Panc1 (cell line): ENCODE results near the gene MMP11. TPM values are rescaled to one million over a fixed set of nuclear protein-coding genes. Genes with fewer than 3 reads are reported as not detected.

Experiments
- ATAC-seq: fragments of 200-7000 bp; cut with Tn5 transposase; 2 replicates; pipeline ENCODE4 v1.9.1; 2020; ENCODE audit warnings: mild to moderate bottlenecking, moderate library complexity
- BruUV-seq: library from RNA; stranded (reverse); fragments of 400-500 nt; replicated peaks from 2 replicates; lab custom pipeline; 2021; lab: Mats Ljungman, UMichigan
- CTCF ChIA-PET: fragments of 300-600 bp; sonication (Branson Sonifier 250); formaldehyde crosslinking; loops from one replicate; lab custom pipeline; 2022; ENCODE audit warnings: antibody characterized with exemption; lab: Charles Lee
- POLR2A ChIA-PET: fragments of 300-600 bp; sonication (Branson Sonifier 250); formaldehyde crosslinking; loops from one replicate; lab custom pipeline; 2022; ENCODE audit warnings: antibody characterized with exemption; lab: Charles Lee
- DNase-seq: peaks from one replicate; pipeline ENCODE4 v3.0.0-alpha.2; 2010; ENCODE audit warnings: low read depth, low spot score
- H3K27ac ChIP-seq: 2 replicates; pipeline ENCODE4 v1.5.1; 2011; ENCODE audit warnings: mild to moderate bottlenecking, low read length, inconsistent platforms
- H3K27me3 ChIP-seq: fragments of 200-500 bp; sonication (Bioruptor generic); 2 replicates; pipeline ENCODE4 v1.6.0; 2014; ENCODE audit warnings: low read length, inconsistent platforms; ENCODE audit not compliant: control insufficient read depth, insufficient read depth
- H3K36me3 ChIP-seq: fragments of 200-500 bp; sonication (Bioruptor generic); 2 replicates; pipeline ENCODE4 v1.5.1; 2014; ENCODE audit warnings: inconsistent platforms, mild to moderate bottlenecking, low read length, moderate library complexity; ENCODE audit not compliant: control insufficient read depth, insufficient read depth
- H3K4me1 ChIP-seq: 2 replicates; pipeline ENCODE4 v1.5.1; 2011; ENCODE audit warnings: inconsistent platforms, mild to moderate bottlenecking, low read length, moderate library complexity; ENCODE audit not compliant: control insufficient read depth, insufficient read depth
- H3K4me3 ChIP-seq, 2 experiments: 2 replicates each; pipeline ENCODE4 v1.5.1; 2011 to 2012; ENCODE audit warnings: low read depth in 2 of 2, low read length in 2 of 2, mild to moderate bottlenecking in 2 of 2, inconsistent platforms in 1 of 2, moderate library complexity in 1 of 2
- H3K9me3 ChIP-seq: fragments of 200-500 bp; sonication (Bioruptor generic); 2 replicates; pipeline ENCODE4 v1.5.1; 2014; ENCODE audit warnings: low read depth, mild to moderate bottlenecking, inconsistent platforms, low read length, moderate library complexity; ENCODE audit not compliant: control insufficient read depth, insufficient read depth
- POLR2AphosphoS5 ChIP-seq: IDR thresholded peaks from 2 replicates; pipeline ENCODE4 v1.6.1; 2012; ENCODE audit warnings: mild to moderate bottlenecking, low read depth, low read length, moderate library complexity
- SIN3A ChIP-seq: IDR thresholded peaks from 2 replicates; pipeline ENCODE4 v1.6.1; 2012; ENCODE audit warnings: low read depth, mild to moderate bottlenecking, low read length, moderate library complexity, borderline replicate concordance; ENCODE audit not compliant: insufficient read depth
- TCF7L2 ChIP-seq: IDR thresholded peaks from 2 replicates; pipeline ENCODE4 v1.6.1; 2011; ENCODE audit warnings: mild to moderate bottlenecking, low read depth, low read length, inconsistent platforms
- in situ Hi-C: cut with HindIII; loops from 2 replicates; pipeline ENCODE4 v1.10.0; 2016; ENCODE audit warnings: low sequenced_read_pairs, low pct_unique_long_range_greater_than_20kb
- intact Hi-C: fragments of 100-400 bp; cut with micrococcal nuclease; formaldehyde crosslinking; loops from one replicate; pipeline ENCODE4 v1.10.0; 2022; ENCODE audit not compliant: unreplicated experiment
- total RNA-seq: library from RNA; stranded (reverse); gene quantifications from one replicate; pipeline ENCODE4 v1.2.1, GENCODE V29; 2021; ENCODE audit not compliant: unreplicated experiment
- TF ChIP-seq, protein P1 (sequence below), 2 experiments: IDR thresholded peaks; 2 replicates each; pipeline ENCODE4 v1.6.1; 2011 to 2012; ENCODE audit warnings: low read depth in 2 of 2, control low read depth in 1 of 2, low read length in 1 of 2, mild to moderate bottlenecking in 1 of 2, moderate library complexity in 1 of 2; ENCODE audit not compliant: insufficient read depth in 1 of 2
- TF ChIP-seq, protein P2 (sequence below): fragments of 450-650 bp; IDR thresholded peaks from 2 replicates; pipeline ENCODE4 v1.5.1; 2017; ENCODE audit warnings: mild to moderate bottlenecking

Gene MMP11
- total RNA-seq, 1 experiment from 2014 or later, result 3.0 TPM

DNA sequence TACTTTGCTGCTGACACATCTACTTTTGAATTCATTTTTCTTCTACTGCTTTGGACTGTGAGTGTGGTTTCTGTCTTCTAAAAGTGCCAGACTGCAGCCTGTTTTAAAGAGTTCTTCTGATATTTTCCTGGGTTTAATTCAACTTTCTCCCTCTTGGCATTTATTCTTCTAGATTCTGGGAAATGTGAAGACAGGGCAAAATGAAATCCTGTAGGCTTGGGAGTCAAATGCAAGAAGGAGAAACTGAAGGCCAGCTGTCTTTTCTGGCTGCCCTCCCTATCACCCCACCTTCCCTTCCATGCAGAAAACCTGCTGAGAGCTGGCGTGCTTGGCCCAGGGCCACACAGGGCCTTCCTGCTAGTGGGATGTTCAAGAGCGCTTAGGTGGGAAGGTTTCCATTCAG is 29.3 kb upstream of the MMP11 start:
- Histone ChIP-seq H3K36me3 (no peaks in the 10 kb centered on the region), H3K9me3 (no peaks in the 10 kb centered on the region), H3K4me1 (no peaks in the 10 kb centered on the region), H3K27ac (no peak overlapping the region), H3K27me3 (no peaks in the 10 kb centered on the region), H3K4me3 (no peak overlapping the region)
- DNase-seq, result no peak
- ChIA-PET CTCF (no interaction called here), POLR2A (no interaction called here)
- intact Hi-C loops (no loop called here), in situ Hi-C loops (no loop called here)
- no peak for ATAC-seq
- no TSS peak for BruUV-seq
- TF ChIP-seq POLR2AphosphoS5, result no peak
- TF ChIP-seq, protein P1, sequence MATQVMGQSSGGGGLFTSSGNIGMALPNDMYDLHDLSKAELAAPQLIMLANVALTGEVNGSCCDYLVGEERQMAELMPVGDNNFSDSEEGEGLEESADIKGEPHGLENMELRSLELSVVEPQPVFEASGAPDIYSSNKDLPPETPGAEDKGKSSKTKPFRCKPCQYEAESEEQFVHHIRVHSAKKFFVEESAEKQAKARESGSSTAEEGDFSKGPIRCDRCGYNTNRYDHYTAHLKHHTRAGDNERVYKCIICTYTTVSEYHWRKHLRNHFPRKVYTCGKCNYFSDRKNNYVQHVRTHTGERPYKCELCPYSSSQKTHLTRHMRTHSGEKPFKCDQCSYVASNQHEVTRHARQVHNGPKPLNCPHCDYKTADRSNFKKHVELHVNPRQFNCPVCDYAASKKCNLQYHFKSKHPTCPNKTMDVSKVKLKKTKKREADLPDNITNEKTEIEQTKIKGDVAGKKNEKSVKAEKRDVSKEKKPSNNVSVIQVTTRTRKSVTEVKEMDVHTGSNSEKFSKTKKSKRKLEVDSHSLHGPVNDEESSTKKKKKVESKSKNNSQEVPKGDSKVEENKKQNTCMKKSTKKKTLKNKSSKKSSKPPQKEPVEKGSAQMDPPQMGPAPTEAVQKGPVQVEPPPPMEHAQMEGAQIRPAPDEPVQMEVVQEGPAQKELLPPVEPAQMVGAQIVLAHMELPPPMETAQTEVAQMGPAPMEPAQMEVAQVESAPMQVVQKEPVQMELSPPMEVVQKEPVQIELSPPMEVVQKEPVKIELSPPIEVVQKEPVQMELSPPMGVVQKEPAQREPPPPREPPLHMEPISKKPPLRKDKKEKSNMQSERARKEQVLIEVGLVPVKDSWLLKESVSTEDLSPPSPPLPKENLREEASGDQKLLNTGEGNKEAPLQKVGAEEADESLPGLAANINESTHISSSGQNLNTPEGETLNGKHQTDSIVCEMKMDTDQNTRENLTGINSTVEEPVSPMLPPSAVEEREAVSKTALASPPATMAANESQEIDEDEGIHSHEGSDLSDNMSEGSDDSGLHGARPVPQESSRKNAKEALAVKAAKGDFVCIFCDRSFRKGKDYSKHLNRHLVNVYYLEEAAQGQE (IDR thresholded peaks at IDR 0.05; ENCODE audit: insufficient read depth in 1 of 2, low read depth in 2 of 2, low read length in 1 of 2), result no peak
- no peak for TF ChIP-seq SIN3A
- TF ChIP-seq, protein P2, sequence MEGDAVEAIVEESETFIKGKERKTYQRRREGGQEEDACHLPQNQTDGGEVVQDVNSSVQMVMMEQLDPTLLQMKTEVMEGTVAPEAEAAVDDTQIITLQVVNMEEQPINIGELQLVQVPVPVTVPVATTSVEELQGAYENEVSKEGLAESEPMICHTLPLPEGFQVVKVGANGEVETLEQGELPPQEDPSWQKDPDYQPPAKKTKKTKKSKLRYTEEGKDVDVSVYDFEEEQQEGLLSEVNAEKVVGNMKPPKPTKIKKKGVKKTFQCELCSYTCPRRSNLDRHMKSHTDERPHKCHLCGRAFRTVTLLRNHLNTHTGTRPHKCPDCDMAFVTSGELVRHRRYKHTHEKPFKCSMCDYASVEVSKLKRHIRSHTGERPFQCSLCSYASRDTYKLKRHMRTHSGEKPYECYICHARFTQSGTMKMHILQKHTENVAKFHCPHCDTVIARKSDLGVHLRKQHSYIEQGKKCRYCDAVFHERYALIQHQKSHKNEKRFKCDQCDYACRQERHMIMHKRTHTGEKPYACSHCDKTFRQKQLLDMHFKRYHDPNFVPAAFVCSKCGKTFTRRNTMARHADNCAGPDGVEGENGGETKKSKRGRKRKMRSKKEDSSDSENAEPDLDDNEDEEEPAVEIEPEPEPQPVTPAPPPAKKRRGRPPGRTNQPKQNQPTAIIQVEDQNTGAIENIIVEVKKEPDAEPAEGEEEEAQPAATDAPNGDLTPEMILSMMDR, result no peak
- no peak for TF ChIP-seq TCF7L2

DNA sequence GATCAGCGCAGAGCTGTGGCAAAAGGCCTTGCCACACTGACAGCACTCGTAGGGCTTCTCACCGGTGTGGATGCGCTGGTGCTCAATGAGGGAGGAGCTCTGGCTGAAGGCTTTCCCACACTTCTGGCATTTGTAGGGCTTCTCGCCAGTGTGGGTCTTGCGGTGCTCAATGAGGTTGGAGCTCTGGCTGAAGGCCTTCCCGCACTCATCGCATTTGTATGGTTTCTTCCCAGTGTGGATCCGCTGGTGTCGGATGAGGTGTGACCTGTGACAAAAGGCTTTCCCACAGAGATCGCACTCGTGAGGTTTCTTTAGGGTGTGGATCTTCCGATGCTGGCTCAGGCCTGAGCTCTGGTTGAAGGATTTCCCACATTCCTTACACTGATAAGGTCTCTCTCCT is 28.6 kb upstream of the MMP11 start:
- no peaks in the 10 kb centered on the region for H3K36me3 ChIP-seq
- ChIA-PET POLR2A (no interaction called here), CTCF (no interaction called here)

More for the DNA sequence above, 28.6 kb upstream of the MMP11 start:
- in situ Hi-C loops, result no loop called here
- TF ChIP-seq TCF7L2, result no peak
- TF ChIP-seq, protein P1 (IDR thresholded peaks at IDR 0.05; ENCODE audit: insufficient read depth in 1 of 2, low read depth in 2 of 2, low read length in 1 of 2), result no peak
- TF ChIP-seq, protein P2, result no peak
- no peak for TF ChIP-seq POLR2AphosphoS5
- no peak for TF ChIP-seq SIN3A
- no TSS peak for BruUV-seq
- no peaks in the 10 kb centered on the region for H3K4me1 ChIP-seq
- DNase-seq (no peak), ATAC-seq (no peak)
- no peak overlapping the region for H3K27ac ChIP-seq
- H3K4me3 ChIP-seq, result no peak overlapping the region
- intact Hi-C loops, result no loop called here
- no peaks in the 10 kb centered on the region for H3K27me3 ChIP-seq
- no peaks in the 10 kb centered on the region for H3K9me3 ChIP-seq
